NK-92 treated with Interleukin-12 subunit alpha and Interleukin-12 subunit beta, amount 100 ng/mL, for 24 hours (cell line): Measurements from ENCODE around the gene TNFRSF4.

Source experiments
- DNase-seq: peaks from one replicate; lab custom pipeline; 2025; lab: John Stamatoyannopoulos, UW

TNFRSF4 gene

GRCh38 chr1:1232796-1233566 lies 19.0 kb upstream of the TNFRSF4 start:
- DNase-seq: no peak

GRCh38 chr1:1232208-1232795 lies 18.3 kb upstream of the TNFRSF4 start, which contains the start of gene B3GALT6:
Gene B3GALT6, plus strand, starts transcription at chr1:1232237. Its CDS starts 42 bp downstream, at chr1:1232279.
- no peak for DNase-seq

DNA sequence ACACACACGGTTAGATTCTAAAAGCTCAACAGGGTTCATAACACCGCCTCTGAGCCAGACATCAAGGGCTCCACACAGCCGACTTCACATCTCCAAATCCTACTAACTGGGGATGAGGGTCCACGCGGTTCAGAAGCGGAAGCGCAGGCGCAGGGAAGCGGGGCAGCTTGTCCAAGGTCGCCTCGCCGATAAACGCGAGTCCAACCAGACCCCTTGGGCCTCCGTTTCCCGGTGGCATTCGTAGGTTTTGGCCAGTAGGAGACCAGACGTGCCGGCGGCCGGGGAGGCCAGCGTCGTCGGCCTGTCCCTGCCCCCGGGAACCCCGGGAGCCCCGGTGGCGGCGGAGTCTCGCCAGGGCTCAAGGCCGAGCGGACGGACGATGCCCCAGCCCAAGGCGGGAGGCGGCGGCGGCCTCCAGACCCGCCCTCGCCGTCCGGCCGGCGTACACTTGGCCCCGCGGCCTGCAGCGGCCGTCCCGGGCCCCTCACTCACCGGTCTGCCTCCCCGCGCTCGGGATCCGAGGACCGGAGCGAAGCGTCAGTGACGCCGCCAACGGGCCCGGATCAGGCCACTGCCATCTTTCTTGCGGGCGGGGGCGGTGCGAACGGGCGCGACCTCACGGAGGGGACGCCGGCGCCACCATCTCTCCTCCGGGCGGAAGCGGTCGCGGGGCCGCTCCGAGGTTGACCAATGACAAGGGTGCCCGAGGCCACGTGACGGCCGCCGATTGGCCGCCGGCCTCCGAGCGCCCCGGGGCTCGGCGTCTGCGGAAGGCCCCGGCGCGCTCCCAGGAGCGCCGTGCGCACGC lies 17.7 kb upstream of the TNFRSF4 start, which contains the start of gene SDF4:
TSS of gene SDF4 (minus strand) at position 602 of the 808 bp plus-strand sequence. CDS start 3,229 bp downstream, outside the sequence.
- peak; percentile 94 for DNase-seq

- no peak for DNase-seq
These were observed 16.9 kb upstream of the TNFRSF4 start for GRCh38 chr1:1230656-1231399.

DNA sequence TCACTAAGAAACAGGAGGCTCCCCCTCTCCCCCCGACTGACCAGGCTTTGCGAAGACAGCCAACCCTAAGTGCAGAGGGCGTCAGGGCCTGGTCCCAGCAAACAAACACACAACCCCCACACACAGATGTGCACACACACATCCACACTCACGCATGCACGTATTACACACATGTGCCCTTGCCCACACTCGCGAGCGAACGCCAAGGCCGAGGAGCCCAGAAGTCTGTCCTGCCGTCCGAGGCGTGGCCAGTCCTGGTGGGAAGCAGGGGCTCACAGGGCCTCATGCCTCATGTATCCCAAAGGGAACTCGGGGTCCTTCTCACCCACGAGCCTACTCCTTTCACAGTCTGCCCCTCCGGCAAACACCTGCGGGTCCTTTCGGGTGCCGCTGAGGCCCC lies 15.8 kb upstream of the TNFRSF4 start:
- DNase-seq: no peak

GRCh38 chr1:1228596-1229321 lies 14.8 kb upstream of the TNFRSF4 start:
- no peak for DNase-seq

DNA sequence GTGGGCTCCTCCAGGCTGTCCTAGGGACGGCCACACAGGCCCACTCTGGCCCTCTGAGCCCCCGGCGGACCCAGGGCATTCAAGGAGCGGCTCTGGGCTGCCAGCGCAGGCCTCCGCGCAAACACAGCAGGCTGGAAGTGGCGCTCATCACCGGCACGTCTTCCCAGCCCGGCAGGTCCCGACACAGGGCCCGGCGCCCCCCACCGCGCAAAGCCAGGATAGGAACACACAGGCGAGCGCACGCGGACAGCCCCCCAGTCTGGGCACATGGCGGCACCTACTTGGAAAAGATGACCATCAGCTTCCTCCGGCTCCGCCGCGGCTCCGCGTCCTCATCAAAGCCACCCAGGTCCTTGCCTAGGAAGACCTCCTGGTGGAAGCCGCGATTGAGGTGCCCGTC lies 14.2 kb upstream of the TNFRSF4 start:
- no peak for DNase-seq

DNA sequence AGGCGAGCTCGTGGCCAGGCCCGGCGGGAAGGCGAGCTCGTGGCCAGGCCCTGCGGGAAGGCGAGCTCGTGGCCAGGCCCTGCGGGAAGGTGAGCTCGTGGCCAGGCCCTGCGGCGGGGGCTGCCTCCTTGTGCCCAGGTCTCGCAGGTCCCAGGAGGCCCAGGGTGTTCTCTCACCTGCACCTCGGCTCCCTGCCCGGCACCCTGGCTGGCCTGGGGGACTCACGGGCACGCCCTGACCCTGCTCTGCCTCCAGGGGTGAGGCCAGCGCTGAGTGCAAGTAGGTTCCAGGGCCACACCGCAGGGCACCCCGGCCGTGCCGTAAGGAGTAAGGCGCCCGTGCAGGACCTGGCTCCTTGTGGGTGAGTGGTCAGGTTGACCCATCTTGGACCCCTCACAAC lies 13.4 kb upstream of the TNFRSF4 start:
- no peak for DNase-seq

- DNase-seq: no peak
These were observed 12.8 kb upstream of the TNFRSF4 start for GRCh38 chr1:1226566-1227362.

DNA sequence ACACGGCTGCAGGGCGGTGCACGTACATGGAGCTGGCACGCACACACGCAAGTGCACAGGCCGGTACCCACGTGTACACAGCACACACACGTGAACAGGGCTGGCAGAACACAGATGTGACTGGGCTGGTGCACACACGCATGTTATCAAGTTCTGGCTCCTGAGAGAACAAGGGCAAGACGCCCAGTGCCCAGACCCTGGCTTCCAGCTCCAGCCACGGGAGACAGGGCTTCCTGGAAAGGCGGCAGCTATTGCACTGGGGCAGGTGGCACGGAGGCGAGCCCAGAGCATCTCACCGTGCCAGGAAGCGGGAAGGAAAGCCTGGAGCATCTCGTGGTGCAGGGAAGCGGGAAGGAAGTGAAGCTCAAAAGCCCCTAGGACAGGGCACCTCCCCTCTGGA lies 12.0 kb upstream of the TNFRSF4 start:
- DNase-seq: no peak

GRCh38 chr1:1225238-1225845 lies 11.4 kb upstream of the TNFRSF4 start:
- no peak for DNase-seq

GRCh38 chr1:1223891-1224290 lies 9.9 kb upstream of the TNFRSF4 start:
- DNase-seq: no peak

DNA sequence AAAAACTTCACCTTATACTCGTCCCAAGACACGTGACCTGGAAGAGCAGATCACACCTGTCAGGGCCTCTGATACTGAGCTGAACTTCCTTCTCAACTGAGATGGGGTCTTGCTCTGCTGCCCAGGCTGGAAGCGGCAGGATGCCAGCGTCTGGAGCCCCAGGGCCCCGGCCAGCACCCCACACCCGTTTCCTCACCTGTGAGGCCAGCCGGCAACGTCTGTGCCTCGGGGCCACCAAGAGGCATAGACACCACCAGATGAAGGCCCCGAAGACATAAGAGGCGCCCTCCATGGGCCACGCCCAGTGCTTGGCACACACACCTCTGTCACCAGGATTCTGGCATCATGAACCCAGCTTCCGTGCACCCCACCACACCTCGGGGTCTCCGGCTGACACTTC lies 9.4 kb upstream of the TNFRSF4 start:
- no peak for DNase-seq

GRCh38 chr1:1222575-1223225 lies 8.7 kb upstream of the TNFRSF4 start:
- no peak for DNase-seq

DNA sequence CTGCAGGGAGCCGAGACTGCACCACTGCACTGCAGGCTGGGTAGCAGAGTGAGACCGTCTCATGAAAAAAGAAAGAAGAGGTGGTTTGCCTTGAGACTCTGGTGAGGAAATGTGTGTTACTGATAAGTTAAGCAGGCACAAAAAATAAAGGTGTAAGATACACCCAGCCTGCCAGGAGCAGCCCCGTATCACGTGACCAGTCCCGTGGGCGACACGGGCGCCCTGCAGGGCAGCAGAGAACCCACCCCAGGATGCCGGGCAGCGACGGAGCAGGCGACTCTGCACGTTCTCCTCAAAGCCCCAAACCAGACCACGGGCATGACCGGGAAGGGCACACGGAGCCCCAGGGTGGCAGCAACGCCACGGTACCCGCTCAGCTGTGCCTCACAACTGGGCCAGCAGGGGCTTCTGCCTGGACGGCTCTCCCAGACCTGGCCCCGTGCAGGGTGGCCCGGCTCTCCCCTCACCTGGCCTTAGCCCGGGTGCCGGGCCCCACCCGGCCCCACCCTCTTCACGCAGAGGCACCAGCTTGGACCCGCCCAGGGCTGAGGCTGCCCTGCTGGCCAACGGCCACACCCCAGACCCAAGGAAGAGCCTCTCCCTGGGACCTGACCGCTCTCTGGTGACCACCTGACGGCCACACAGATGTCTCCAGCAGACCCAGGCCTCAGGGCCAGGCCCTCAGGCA lies 8.1 kb upstream of the TNFRSF4 start:
- no peak for DNase-seq

GRCh38 chr1:1220197-1220596 lies 6.2 kb upstream of the TNFRSF4 start:
- DNase-seq: no peak

DNA sequence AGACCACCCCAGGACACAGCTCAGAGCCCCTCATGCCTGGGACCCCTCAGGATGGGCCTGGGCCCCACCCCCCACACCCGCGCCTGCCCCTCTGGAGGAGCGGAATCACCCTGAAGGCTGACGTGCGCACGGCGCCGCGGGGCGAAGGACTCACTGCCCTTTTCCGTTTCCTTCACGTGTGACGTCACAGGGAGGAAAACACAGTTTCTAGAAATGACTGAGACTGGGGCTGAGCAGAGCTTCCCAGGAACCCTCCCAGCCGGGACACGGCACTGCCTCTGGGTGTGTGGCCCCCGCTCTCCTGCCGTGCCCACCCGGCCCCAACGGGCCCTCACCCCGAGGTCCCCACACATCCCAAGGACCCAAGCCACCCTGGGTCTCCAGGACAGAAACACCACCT lies 5.4 kb upstream of the TNFRSF4 start:
- DNase-seq: no peak

DNA sequence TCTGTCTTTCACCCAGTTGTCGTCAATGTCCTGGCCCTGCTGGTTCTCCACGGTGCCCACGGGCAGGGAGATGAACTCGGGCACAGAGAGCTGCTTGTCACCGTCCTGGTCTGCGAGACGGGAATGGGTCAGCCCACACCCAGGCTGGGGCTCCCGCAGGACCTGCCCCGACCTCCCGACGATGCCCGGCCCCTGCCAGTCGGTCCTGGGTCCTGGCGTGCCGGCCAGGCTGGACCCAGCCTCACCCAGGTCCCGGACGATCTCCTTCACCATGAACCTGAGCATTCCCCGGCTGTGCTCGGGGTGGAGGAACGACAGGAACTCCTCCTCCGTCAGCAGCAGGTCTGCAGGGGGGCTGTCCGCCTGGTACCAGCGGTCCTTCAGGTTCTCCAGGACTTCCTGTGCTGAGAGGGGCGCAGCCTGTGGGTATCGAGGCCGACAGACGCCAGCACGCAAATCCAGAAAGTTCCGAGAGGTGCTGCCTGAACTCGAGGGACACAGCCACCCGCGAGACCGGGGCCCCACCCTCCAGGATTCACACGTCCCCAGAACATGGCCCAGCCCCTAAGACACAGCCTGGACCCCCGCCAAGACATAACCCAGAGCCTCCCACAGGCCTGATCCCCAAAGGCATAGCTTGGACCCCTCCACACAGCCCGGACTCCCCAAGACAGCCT lies 4.7 kb upstream of the TNFRSF4 start:
- no peak for DNase-seq
